ENCODE measurements around the gene MON2.
"Not testable (repeated sequence)": the region's sequence is repeated elsewhere in the genome, so short reads cannot be mapped to it uniquely, and the experiment has no call there.

The MON2 gene

GRCh38 chr12:62543741-62544140 lies 77.1 kb downstream of the MON2 start:
- no peak for DNase-seq (ENCODE audit: low read depth in 1 of 2, low spot score in 1 of 2)

GRCh38 chr12:62552906-62553556 lies 86.4 kb downstream of the MON2 start:
- DNase-seq (ENCODE audit: low read depth in 1 of 2, low spot score in 1 of 2): no peak

- DNase-seq (ENCODE audit: low read depth in 1 of 2, low spot score in 1 of 2): not testable (repeated sequence)
Observed at GRCh38 chr12:62559366-62559765, 92.7 kb downstream of the MON2 start.

- no peak for DNase-seq (ENCODE audit: low read depth in 1 of 2, low spot score in 1 of 2)
Observed at GRCh38 chr12:62562846-62563245, 96.2 kb downstream of the MON2 start.

GRCh38 chr12:62575036-62575435 lies 108.4 kb downstream of the MON2 start:
- no peak for DNase-seq (ENCODE audit: low read depth in 1 of 2, low spot score in 1 of 2)

GRCh38 chr12:62576503-62576902 lies 109.9 kb downstream of the MON2 start:
- no peak for DNase-seq (ENCODE audit: low read depth in 1 of 2, low spot score in 1 of 2)

GRCh38 chr12:62578726-62579125 lies 112.1 kb downstream of the MON2 start:
- no peak for DNase-seq (ENCODE audit: low read depth in 1 of 2, low spot score in 1 of 2)

GRCh38 chr12:62581288-62582064 lies 114.8 kb downstream of the MON2 start:
- DNase-seq (ENCODE audit: low read depth in 1 of 2, low spot score in 1 of 2): no peak

GRCh38 chr12:62582065-62582366 lies 115.4 kb downstream of the MON2 start:
- DNase-seq (ENCODE audit: low read depth in 1 of 2, low spot score in 1 of 2): no peak

- no peak for DNase-seq (ENCODE audit: low read depth in 1 of 2, low spot score in 1 of 2)
Observed at GRCh38 chr12:62584619-62585018, 118.0 kb downstream of the MON2 start.

GRCh38 chr12:62586850-62587249 lies 120.2 kb downstream of the MON2 start:
- no peak for DNase-seq (ENCODE audit: low read depth in 1 of 2, low spot score in 1 of 2)

GRCh38 chr12:62588916-62589315 lies 122.3 kb downstream of the MON2 start:
- DNase-seq (ENCODE audit: low read depth in 1 of 2, low spot score in 1 of 2): no peak

GRCh38 chr12:62597253-62597652 lies 130.6 kb downstream of the MON2 start:
- DNase-seq (ENCODE audit: low read depth in 1 of 2, low spot score in 1 of 2): no peak

- DNase-seq (ENCODE audit: low read depth in 1 of 2, low spot score in 1 of 2): no peak
Observed at GRCh38 chr12:62598846-62599245, 132.2 kb downstream of the MON2 start.

GRCh38 chr12:62599854-62600437 lies 133.3 kb downstream of the MON2 start:
- no peak for DNase-seq (ENCODE audit: low read depth in 1 of 2, low spot score in 1 of 2)

- no peak for DNase-seq (ENCODE audit: low read depth in 1 of 2, low spot score in 1 of 2)
Observed at GRCh38 chr12:62601765-62602164, 135.1 kb downstream of the MON2 start.

- DNase-seq (ENCODE audit: low read depth in 1 of 2, low spot score in 1 of 2): peak; percentile 67 to 69
Observed at GRCh38 chr12:62602255-62603060, 135.8 kb downstream of the MON2 start.

GRCh38 chr12:62603061-62603810 lies 136.6 kb downstream of the MON2 start:
- DNase-seq (ENCODE audit: low read depth in 1 of 2, low spot score in 1 of 2): peak; percentile 50 to 75

GRCh38 chr12:62603811-62604098 lies 137.1 kb downstream of the MON2 start:
- DNase-seq (ENCODE audit: low read depth in 1 of 2, low spot score in 1 of 2): no peak

- no peak for DNase-seq (ENCODE audit: low read depth in 1 of 2, low spot score in 1 of 2)
Observed at GRCh38 chr12:62604373-62604772, 137.7 kb downstream of the MON2 start.

GRCh38 chr12:62604871-62605270 lies 138.2 kb downstream of the MON2 start:
- no peak for DNase-seq (ENCODE audit: low read depth in 1 of 2, low spot score in 1 of 2)
